GM12801 (cell line): ENCODE measurements around the gene NTN5.

Experiments
- CTCF ChIP-seq: IDR thresholded peaks from one replicate; pipeline ENCODE4 v1.5.1; 2011; ENCODE audit warnings: control low read depth; ENCODE audit not compliant: insufficient read length; ENCODE audit errors: extremely low read depth

The NTN5 gene

GRCh38 chr19:48650974-48651682 lies 21.7 kb downstream of the NTN5 start:
- no peak for TF ChIP-seq CTCF

- no peak for TF ChIP-seq CTCF
Measured at GRCh38 chr19:48648134-48648533, 24.7 kb downstream of the NTN5 start.

- TF ChIP-seq CTCF: no peak
Measured at GRCh38 chr19:48646722-48647216, 26.0 kb downstream of the NTN5 start.

GRCh38 chr19:48646001-48646721 lies 26.7 kb downstream of the NTN5 start, which contains the start of gene CA11:
CA11 (minus strand) TSS chr19:48646187; CDS start chr19:48645632, 555 bp downstream.
- TF ChIP-seq CTCF: no peak

- no peak for TF ChIP-seq CTCF
Measured at GRCh38 chr19:48645620-48646000, 27.2 kb downstream of the NTN5 start.

- TF ChIP-seq CTCF: no peak
Measured at GRCh38 chr19:48644839-48645619, 27.8 kb downstream of the NTN5 start.

- no peak for TF ChIP-seq CTCF
Measured at GRCh38 chr19:48644355-48644754, 28.5 kb downstream of the NTN5 start.
